Uterus (tissue), 4 donors: ENCODE measurements around the gene CDC42EP5. TPM values are rescaled to one million over a fixed set of nuclear protein-coding genes. Genes with fewer than 3 reads are reported as not detected.
A peak's percentile ranks its signal among the peaks of the same experiment; 100 is the strongest.
"Not testable (repeated sequence)": the region's sequence is repeated elsewhere in the genome, so short reads cannot be mapped to it uniquely, and the experiment has no call there.

ENCODE experiments used
- DNase-seq, 2 donors: peaks; one replicate each; pipeline ENCODE4 v3.0.0-alpha.2; 2019 to 2020
- H3K27ac ChIP-seq, 2 donors: fragments of 200-600 bp; sonication (generic); 1 replicate in 1 of 2; 2 replicates in 1 of 2; pipeline ENCODE4 v1.5.1; 2016 to 2018
- H3K27me3 ChIP-seq, 2 donors: fragments of 200-600 bp; sonication (generic); one replicate each; pipeline ENCODE4 v1.5.1; 2018 to 2019; ENCODE audit warnings: control low read depth in 1 of 2
- H3K36me3 ChIP-seq, 2 donors: fragments of 200-600 bp; sonication (generic); one replicate each; pipeline ENCODE4 v1.5.1; 2019; ENCODE audit warnings: control low read depth in 1 of 2
- H3K4me1 ChIP-seq, 2 donors: fragments of 200-600 bp; sonication (generic); one replicate each; pipeline ENCODE4 v1.5.1; 2018 to 2019; ENCODE audit warnings: control low read depth in 1 of 2
- H3K4me3 ChIP-seq, 2 donors: fragments of 200-600 bp; sonication (generic); 1 replicate in 1 of 2; 2 replicates in 1 of 2; pipeline ENCODE4 v1.5.1; 2018 to 2019; ENCODE audit warnings: mild to moderate bottlenecking in 1 of 2
- H3K9me3 ChIP-seq, 2 donors: fragments of 200-600 bp; sonication (generic); one replicate each; pipeline ENCODE4 v1.5.1; 2019; ENCODE audit warnings: control low read depth in 1 of 2
- CTCF ChIP-seq, 4 experiments: fragments of 200-600 bp in 2 of 4; fragments of 450-650 bp in 2 of 4; sonication (generic) in 2 of 4; IDR thresholded peaks; one replicate each; pipeline ENCODE4 v1.5.1; 2016 to 2019; ENCODE audit warnings: antibody characterized with exemption in 4 of 4, mild to moderate bottlenecking in 2 of 4, moderate library complexity in 1 of 4
- POLR2A ChIP-seq, 2 donors: fragments of 450-650 bp; IDR thresholded peaks; one replicate each; pipeline ENCODE4 v1.6.1; 2016; ENCODE audit warnings: antibody characterized with exemption in 2 of 2, mild to moderate bottlenecking in 1 of 2, moderate library complexity in 1 of 2
- intact Hi-C: fragments of 100-400 bp; cut with DNase I; formaldehyde crosslinking; loops from one replicate; pipeline ENCODE4 v1.15.1; 2023; ENCODE audit warnings: low total_unique reads
- total RNA-seq, 4 donors: library from RNA; depleted of rRNA in 3 of 4; stranded (reverse); fragments of >200 nt in 3 of 4; gene quantifications; one replicate each; pipeline versions ENCODE4 v1.1.0 to v1.2.4, GENCODE V29; 2014 to 2023
- donor health status: DM: yes; HTN: yes; CAD: no.

CDC42EP5 gene
- total RNA-seq, 4 donors from 2014 or later = 1.8 to 39.8 (median 16.1) TPM

- peak overlapping the region; percentile 79 to 89 for H3K4me3 ChIP-seq
- H3K9me3 ChIP-seq = no peaks in the 10 kb centered on the region
- peak overlapping the region; percentile 85 to 96 for H3K27ac ChIP-seq
- peak; percentile 53 to 58 for DNase-seq
- TF ChIP-seq CTCF (IDR thresholded peaks at IDR 0.05) (peak in 1 of 4 experiments; percentile 11), POLR2A (IDR thresholded peaks at IDR 0.05) (no peak)
- no peaks in the 10 kb centered on the region for H3K36me3 ChIP-seq
- peaks cover 11 to 20% of the 10 kb centered on the region in 2 donors for H3K4me1 ChIP-seq
- intact Hi-C loops = no loop called here
- H3K27me3 ChIP-seq = no peaks in the 10 kb centered on the region
These were observed 24.9 kb downstream of the CDC42EP5 start for GRCh38 chr19:54448040-54448773.

GRCh38 chr19:54446349-54446748 lies 26.7 kb downstream of the CDC42EP5 start:
- H3K27me3 ChIP-seq, H3K9me3 ChIP-seq, DNase-seq, H3K4me3 ChIP-seq, H3K27ac ChIP-seq, H3K36me3 ChIP-seq, intact Hi-C loops: not testable (repeated sequence)
- peaks cover 8 to 20% of the 10 kb centered on the region in 2 donors for H3K4me1 ChIP-seq

- Histone ChIP-seq H3K9me3 (no peaks in the 10 kb centered on the region), H3K4me3 (no peak overlapping the region), H3K36me3 (no peaks in the 10 kb centered on the region), H3K4me1 (peaks cover 0 to 5% of the 10 kb centered on the region in 2 donors), H3K27ac (no peak overlapping the region), H3K27me3 (no peaks in the 10 kb centered on the region)
- DNase-seq = no peak
- intact Hi-C loops = no loop called here
- TF ChIP-seq POLR2A (IDR thresholded peaks at IDR 0.05) (no peak), CTCF (IDR thresholded peaks at IDR 0.05) (no peak)
These were observed 28.4 kb downstream of the CDC42EP5 start for GRCh38 chr19:54444737-54445136.

- no peak for DNase-seq
- H3K9me3 ChIP-seq = no peaks in the 10 kb centered on the region
- intact Hi-C loops = no loop called here
- no peak overlapping the region for H3K27ac ChIP-seq
- no peaks in the 10 kb centered on the region for H3K27me3 ChIP-seq
- TF ChIP-seq CTCF (IDR thresholded peaks at IDR 0.05) (no peak), POLR2A (IDR thresholded peaks at IDR 0.05) (no peak)
- no peaks in the 10 kb centered on the region for H3K4me1 ChIP-seq
- H3K36me3 ChIP-seq = no peaks in the 10 kb centered on the region
- H3K4me3 ChIP-seq = no peak overlapping the region
These were observed 32.5 kb downstream of the CDC42EP5 start for GRCh38 chr19:54440641-54441040.

- no peaks in the 10 kb centered on the region for H3K4me1 ChIP-seq
- no peak overlapping the region for H3K4me3 ChIP-seq
- no peaks in the 10 kb centered on the region for H3K9me3 ChIP-seq
- intact Hi-C loops = no loop called here
- no peaks in the 10 kb centered on the region for H3K27me3 ChIP-seq
- no peak for DNase-seq
- TF ChIP-seq POLR2A (IDR thresholded peaks at IDR 0.05) (no peak), CTCF (IDR thresholded peaks at IDR 0.05) (peak in 1 of 4 experiments; percentile 9)
- H3K27ac ChIP-seq = no peak overlapping the region
- no peaks in the 10 kb centered on the region for H3K36me3 ChIP-seq
These were observed 33.8 kb downstream of the CDC42EP5 start for GRCh38 chr19:54439174-54439851.
